DND-41 (cell line): ENCODE data around the gene SEMA5A.

Source experiments
- CTCF ChIP-seq: IDR thresholded peaks from 2 replicates; pipeline ENCODE4 v1.5.1; 2012; ENCODE audit warnings: borderline replicate concordance, low read length, moderate library complexity, mild to moderate bottlenecking; ENCODE audit not compliant: poor library complexity, severe bottlenecking; ENCODE audit errors: extremely low read depth
- EZH2 ChIP-seq: IDR thresholded peaks from 3 replicates; pipeline ENCODE4 v1.6.1; 2012; ENCODE audit warnings: borderline replicate concordance, low read depth, mild to moderate bottlenecking, moderate library complexity, low read length, inconsistent platforms; ENCODE audit not compliant: severe bottlenecking

GRCh38 chr5:9197881-9198260 is 348.0 kb downstream of the SEMA5A start:
- TF ChIP-seq CTCF (no peak), EZH2 (no peak)
